CMK (cell line): ENCODE results near the gene ETS1.

Experiments used
- DNase-seq: peaks from one replicate; pipeline ENCODE4 v3.0.0-alpha.2; 2010; ENCODE audit warnings: low read depth

Gene ETS1

GRCh38 chr11:128587415-128587814 is at the start of gene ETS1:
Gene ETS1 (minus strand): TSS chr11:128587558. CDS start chr11:128573130, 14,428 bp downstream.
- no peak for DNase-seq

GRCh38 chr11:128634395-128634794 is 47.0 kb upstream of the ETS1 start:
- no peak for DNase-seq

- DNase-seq: no peak
These were observed 46.1 kb upstream of the ETS1 start for GRCh38 chr11:128633384-128633965.

- no peak for DNase-seq
These were observed 44.9 kb upstream of the ETS1 start for GRCh38 chr11:128632141-128632791.

GRCh38 chr11:128630367-128631230 is 43.2 kb upstream of the ETS1 start:
- DNase-seq: peak; percentile 84

GRCh38 chr11:128629516-128630106 is 42.3 kb upstream of the ETS1 start:
- no peak for DNase-seq

- no peak for DNase-seq
These were observed 41.3 kb upstream of the ETS1 start for GRCh38 chr11:128628686-128629085.

GRCh38 chr11:128628325-128628673 is 40.9 kb upstream of the ETS1 start:
- no peak for DNase-seq

GRCh38 chr11:128627666-128628324 is 40.4 kb upstream of the ETS1 start:
- no peak for DNase-seq

GRCh38 chr11:128626913-128627665 is 39.7 kb upstream of the ETS1 start:
- no peak for DNase-seq

GRCh38 chr11:128625746-128626145 is 38.4 kb upstream of the ETS1 start:
- DNase-seq: no peak

GRCh38 chr11:128625326-128625725 is 38.0 kb upstream of the ETS1 start:
- no peak for DNase-seq

- DNase-seq: no peak
These were observed 37.2 kb upstream of the ETS1 start for GRCh38 chr11:128624269-128625175.

- DNase-seq: no peak
These were observed 35.7 kb upstream of the ETS1 start for GRCh38 chr11:128623091-128623490.

- no peak for DNase-seq
These were observed 34.5 kb upstream of the ETS1 start for GRCh38 chr11:128621601-128622501.

- peak; percentile 93 for DNase-seq
These were observed 33.1 kb upstream of the ETS1 start for GRCh38 chr11:128620309-128621100.

- peak; percentile 66 for DNase-seq
These were observed 32.4 kb upstream of the ETS1 start for GRCh38 chr11:128619540-128620308.

GRCh38 chr11:128619007-128619406 is 31.6 kb upstream of the ETS1 start:
- no peak for DNase-seq
